ENCODE measurements around the gene TOP1.

Gene TOP1

GRCh38 chr20:41058674-41059635 lies 30.3 kb downstream of the TOP1 start:
- no peak for DNase-seq

- no peak for DNase-seq
Observed at GRCh38 chr20:41061155-41061554, 32.5 kb downstream of the TOP1 start.

GRCh38 chr20:41063442-41063841 lies 34.8 kb downstream of the TOP1 start:
- peak; percentile 8 for DNase-seq

GRCh38 chr20:41064377-41064776 lies 35.8 kb downstream of the TOP1 start:
- DNase-seq: no peak

GRCh38 chr20:41065716-41066115 lies 37.1 kb downstream of the TOP1 start:
- DNase-seq: peak; percentile 15

GRCh38 chr20:41068806-41069205 lies 40.2 kb downstream of the TOP1 start:
- DNase-seq: no peak

- no peak for DNase-seq
Observed at GRCh38 chr20:41072190-41072863, 43.7 kb downstream of the TOP1 start.

- DNase-seq: no peak
Observed at GRCh38 chr20:41072915-41073314, 44.3 kb downstream of the TOP1 start.

GRCh38 chr20:41074441-41074840 lies 45.8 kb downstream of the TOP1 start:
- no peak for DNase-seq

- no peak for DNase-seq
Observed at GRCh38 chr20:41076776-41077175, 48.2 kb downstream of the TOP1 start.

- peak; percentile 35 for DNase-seq
Observed at GRCh38 chr20:41078329-41078728, 49.7 kb downstream of the TOP1 start.

GRCh38 chr20:41079066-41079465 lies 50.4 kb downstream of the TOP1 start:
- DNase-seq: no peak

GRCh38 chr20:41080866-41081265 lies 52.2 kb downstream of the TOP1 start:
- no peak for DNase-seq

GRCh38 chr20:41081276-41081814 lies 52.7 kb downstream of the TOP1 start:
- no peak for DNase-seq

GRCh38 chr20:41082306-41082705 lies 53.7 kb downstream of the TOP1 start:
- no peak for DNase-seq

GRCh38 chr20:41085606-41086005 lies 57.0 kb downstream of the TOP1 start:
- no peak for DNase-seq

GRCh38 chr20:41086402-41087324 lies 58.0 kb downstream of the TOP1 start:
- DNase-seq: no peak

GRCh38 chr20:41087325-41087685 lies 58.7 kb downstream of the TOP1 start:
- no peak for DNase-seq

GRCh38 chr20:41087777-41088176 lies 59.2 kb downstream of the TOP1 start:
- DNase-seq: no peak

GRCh38 chr20:41089555-41089954 lies 60.9 kb downstream of the TOP1 start:
- DNase-seq: no peak

GRCh38 chr20:41091927-41092326 lies 63.3 kb downstream of the TOP1 start:
- DNase-seq: no peak

GRCh38 chr20:41094353-41095055 lies 65.9 kb downstream of the TOP1 start:
- peak; percentile 77 for DNase-seq
